GM18870 (cell line): ENCODE data around the gene MPST.
"Not testable (repeated sequence)": the region's sequence is repeated elsewhere in the genome, so short reads cannot be mapped to it uniquely, and the experiment has no call there.

Source experiments
- ATAC-seq: cut with Tn5 transposase; IDR thresholded peaks from one replicate; pipeline ENCODE4 v1.9.1; 2021; ENCODE audit warnings: moderate library complexity; ENCODE audit not compliant: unreplicated experiment

Gene MPST

GRCh38 chr22:37059876-37060449 is 40.4 kb downstream of the MPST start:
- no peak for ATAC-seq

GRCh38 chr22:37060801-37061610 is 41.5 kb downstream of the MPST start:
- no peak for ATAC-seq

- ATAC-seq: no peak
Measured at GRCh38 chr22:37061611-37062375, 42.3 kb downstream of the MPST start.

GRCh38 chr22:37062376-37062675 is 42.8 kb downstream of the MPST start:
- no peak for ATAC-seq

- no peak for ATAC-seq
Measured at GRCh38 chr22:37062702-37063381, 43.3 kb downstream of the MPST start.

- ATAC-seq: no peak
Measured at GRCh38 chr22:37063431-37064420, 44.2 kb downstream of the MPST start.

- ATAC-seq: no peak
Measured at GRCh38 chr22:37064553-37064952, 45.0 kb downstream of the MPST start.

GRCh38 chr22:37065180-37065579 is 45.6 kb downstream of the MPST start:
- ATAC-seq: no peak

GRCh38 chr22:37065961-37066360 is 46.4 kb downstream of the MPST start:
- no peak for ATAC-seq

GRCh38 chr22:37067428-37067827 is 47.9 kb downstream of the MPST start:
- ATAC-seq: no peak

GRCh38 chr22:37068859-37069258 is 49.3 kb downstream of the MPST start:
- no peak for ATAC-seq

GRCh38 chr22:37069319-37069718 is 49.8 kb downstream of the MPST start:
- no peak for ATAC-seq

- no peak for ATAC-seq
Measured at GRCh38 chr22:37069719-37070118, 50.2 kb downstream of the MPST start.

GRCh38 chr22:37070334-37070733 is 50.8 kb downstream of the MPST start:
- ATAC-seq: no peak

- no peak for ATAC-seq
Measured at GRCh38 chr22:37070744-37071143, 51.2 kb downstream of the MPST start.

GRCh38 chr22:37071850-37072592 is 52.5 kb downstream of the MPST start:
- ATAC-seq: not testable (repeated sequence)

GRCh38 chr22:37072673-37073072 is 53.1 kb downstream of the MPST start:
- no peak for ATAC-seq

- ATAC-seq: no peak
Measured at GRCh38 chr22:37074537-37074936, 55.0 kb downstream of the MPST start.

- ATAC-seq: no peak
Measured at GRCh38 chr22:37075046-37075445, 55.5 kb downstream of the MPST start.
